ENCODE data around the gene TGM5. TPM values are rescaled to one million over a fixed set of nuclear protein-coding genes. Genes with fewer than 3 reads are reported as not detected.

The TGM5 gene
- total RNA-seq, 2 donors from 2014 or later = not detected

GRCh38 chr15:43239732-43240491 is 26.8 kb downstream of the TGM5 start:
- ATAC-seq (ENCODE audit: insufficient number of reproducible peaks, low FRiP score, low read depth) (no peak), DNase-seq (ENCODE audit: low spot score) (no peak)
- H3K36me3 ChIP-seq = no peaks in the 10 kb centered on the region
- H3K27ac ChIP-seq = no peak overlapping the region
- no peaks in the 10 kb centered on the region for H3K9me3 ChIP-seq
- TF ChIP-seq CTCF (IDR thresholded peaks at IDR 0.05) = no peak
- no peaks in the 10 kb centered on the region for H3K27me3 ChIP-seq (replicated peaks; ENCODE audit: insufficient read depth)
- H3K4me3 ChIP-seq = no peak overlapping the region
- peaks cover 4 to 6% of the 10 kb centered on the region in 2 donors for H3K4me1 ChIP-seq (ENCODE audit: control insufficient read depth in 1 of 2, low read depth in 2 of 2)

- ATAC-seq (ENCODE audit: insufficient number of reproducible peaks, low FRiP score, low read depth) (no peak), DNase-seq (ENCODE audit: low spot score) (no peak)
- peaks cover 4 to 6% of the 10 kb centered on the region in 2 donors for H3K4me1 ChIP-seq (ENCODE audit: control insufficient read depth in 1 of 2, low read depth in 2 of 2)
- no peaks in the 10 kb centered on the region for H3K9me3 ChIP-seq
- H3K4me3 ChIP-seq = no peak overlapping the region
- no peaks in the 10 kb centered on the region for H3K27me3 ChIP-seq (replicated peaks; ENCODE audit: insufficient read depth)
- TF ChIP-seq CTCF (IDR thresholded peaks at IDR 0.05) = no peak
- no peak overlapping the region for H3K27ac ChIP-seq
- H3K36me3 ChIP-seq = no peaks in the 10 kb centered on the region
These were observed 28.0 kb downstream of the TGM5 start for GRCh38 chr15:43238671-43239131.

GRCh38 chr15:43237842-43238470 is 28.8 kb downstream of the TGM5 start:
- no peak for DNase-seq (ENCODE audit: low spot score)

GRCh38 chr15:43235536-43235935 is 31.2 kb downstream of the TGM5 start:
- DNase-seq (ENCODE audit: low spot score) (no peak), ATAC-seq (ENCODE audit: insufficient number of reproducible peaks, low FRiP score, low read depth) (no peak)
- no peaks in the 10 kb centered on the region for H3K4me1 ChIP-seq (ENCODE audit: control insufficient read depth in 1 of 2, low read depth in 2 of 2)
- H3K4me3 ChIP-seq = no peak overlapping the region
- no peak overlapping the region for H3K27ac ChIP-seq
- TF ChIP-seq CTCF (IDR thresholded peaks at IDR 0.05) = no peak
- no peaks in the 10 kb centered on the region for H3K9me3 ChIP-seq
- H3K27me3 ChIP-seq (replicated peaks; ENCODE audit: insufficient read depth) = no peaks in the 10 kb centered on the region
- no peaks in the 10 kb centered on the region for H3K36me3 ChIP-seq

More at GRCh38 chr15:43237842-43238470, 28.8 kb downstream of the TGM5 start:
- H3K27ac ChIP-seq = no peak overlapping the region
- no peaks in the 10 kb centered on the region for H3K36me3 ChIP-seq
- H3K9me3 ChIP-seq = no peaks in the 10 kb centered on the region
- ATAC-seq (ENCODE audit: insufficient number of reproducible peaks, low FRiP score, low read depth) = no peak
- no peaks in the 10 kb centered on the region for H3K27me3 ChIP-seq (replicated peaks; ENCODE audit: insufficient read depth)
- no peak overlapping the region for H3K4me3 ChIP-seq
- H3K4me1 ChIP-seq (ENCODE audit: control insufficient read depth in 1 of 2, low read depth in 2 of 2) = peaks cover 4 to 6% of the 10 kb centered on the region in 2 donors
- no peak for TF ChIP-seq CTCF (IDR thresholded peaks at IDR 0.05)

- no peak for ATAC-seq (ENCODE audit: insufficient number of reproducible peaks, low FRiP score, low read depth)
- Histone ChIP-seq H3K36me3 (no peaks in the 10 kb centered on the region), H3K4me1 (ENCODE audit: control insufficient read depth in 1 of 2, low read depth in 2 of 2) (no peaks in the 10 kb centered on the region), H3K4me3 (no peak overlapping the region), H3K9me3 (no peaks in the 10 kb centered on the region), H3K27me3 (replicated peaks; ENCODE audit: insufficient read depth) (no peaks in the 10 kb centered on the region), H3K27ac (no peak overlapping the region)
- DNase-seq (ENCODE audit: low spot score) = no peak
- TF ChIP-seq CTCF (IDR thresholded peaks at IDR 0.05) = no peak
These were observed 34.3 kb downstream of the TGM5 start for GRCh38 chr15:43232289-43232874.
